Activated T-helper 2 cell treated with anti-CD3 and anti-CD28 coated beads, Interferon-gamma antibody, Interleukin-2, Interleukin-4, amounts not matched to agents 10 μg/mL and 5 μg/mL and 100 μg/mL, durations not matched to agents 14 hours and 24 hours and 36 hours (primary cell): ENCODE results near the gene MOV10L1. TPM values are rescaled to one million over a fixed set of nuclear protein-coding genes. Genes with fewer than 3 reads are reported as not detected.

ENCODE experiments used
- DNase-seq: peaks from one replicate; pipeline ENCODE4 v3.0.0; 2021; ENCODE audit warnings: low spot score
- H3K27ac Mint-ChIP-seq: one replicate; pipeline ENCODE4 v1.8.0; 2021; ENCODE audit warnings: mixed read lengths
- H3K27me3 Mint-ChIP-seq: one replicate; pipeline ENCODE4 v1.8.0; 2021; ENCODE audit warnings: low read depth, mixed read lengths
- H3K36me3 Mint-ChIP-seq: one replicate; pipeline ENCODE4 v1.8.0; 2021; ENCODE audit warnings: low read depth, mixed read lengths
- H3K4me1 Mint-ChIP-seq: one replicate; pipeline ENCODE4 v1.8.0; 2021; ENCODE audit warnings: low read depth, mixed read lengths
- H3K4me3 Mint-ChIP-seq: one replicate; pipeline ENCODE4 v1.8.0; 2021; ENCODE audit warnings: low read depth, mild to moderate bottlenecking, moderate library complexity, mixed read lengths
- H3K9me3 Mint-ChIP-seq: one replicate; pipeline ENCODE4 v1.8.0; 2021; ENCODE audit warnings: mixed read lengths
- intact Hi-C: fragments of 100-400 bp; cut with micrococcal nuclease; formaldehyde crosslinking; loops from one replicate; pipeline ENCODE4 v1.15.1; 2023
- total RNA-seq: library from RNA; stranded (reverse); gene quantifications from 2 replicates; pipeline ENCODE4 v1.2.3, GENCODE V29; 2022

MOV10L1 gene
- total RNA-seq, 1 donor from 2014 or later = 0.07 TPM

DNA sequence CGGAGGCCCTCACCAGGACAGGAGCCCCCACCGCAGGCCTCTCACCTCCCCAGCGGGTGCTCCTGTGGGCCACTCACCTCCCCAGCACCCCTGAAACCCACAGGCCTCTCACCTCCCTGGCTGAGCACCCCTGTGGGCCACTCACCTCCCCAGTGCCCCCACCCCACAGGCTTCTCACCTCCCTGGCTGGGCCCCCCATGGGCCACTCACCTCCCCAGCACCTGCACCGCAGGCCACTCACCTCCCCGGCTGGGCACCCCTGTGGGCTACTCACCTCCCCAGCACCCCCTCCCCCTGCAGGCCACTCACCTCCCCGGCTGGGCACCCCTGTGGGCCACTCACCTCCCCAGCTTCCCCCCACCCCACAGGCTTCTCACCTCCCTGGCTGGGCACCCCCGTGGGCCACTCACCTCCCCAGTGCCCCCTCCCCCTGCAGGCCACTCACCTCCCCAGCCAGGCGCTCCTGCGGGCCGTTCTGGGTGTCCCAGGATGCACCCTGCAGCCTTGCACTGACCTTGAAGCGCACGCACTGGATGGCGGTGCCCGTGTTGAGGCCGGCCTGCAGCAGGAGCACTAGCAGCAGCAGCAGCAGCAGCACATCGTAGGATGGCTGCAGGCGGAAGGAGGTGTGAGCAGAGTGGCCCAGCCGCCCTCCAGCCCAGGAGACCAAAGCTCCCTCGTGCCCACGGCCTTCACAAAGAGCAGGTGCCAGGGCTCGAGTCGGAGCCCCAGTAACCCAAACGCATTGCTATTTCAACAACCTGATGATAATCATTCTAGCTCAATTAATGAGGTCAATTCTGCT lies 26.0 kb upstream of the MOV10L1 start:
- Mint-ChIP-seq H3K27ac (no peak overlapping the region), H3K9me3 (no peaks in the 10 kb centered on the region), H3K36me3 (no peaks in the 10 kb centered on the region), H3K27me3 (peaks cover 11% of the 10 kb centered on the region), H3K4me1 (no peaks in the 10 kb centered on the region), H3K4me3 (no peak overlapping the region)
- DNase-seq = no peak
- intact Hi-C loops = no loop called here

DNA sequence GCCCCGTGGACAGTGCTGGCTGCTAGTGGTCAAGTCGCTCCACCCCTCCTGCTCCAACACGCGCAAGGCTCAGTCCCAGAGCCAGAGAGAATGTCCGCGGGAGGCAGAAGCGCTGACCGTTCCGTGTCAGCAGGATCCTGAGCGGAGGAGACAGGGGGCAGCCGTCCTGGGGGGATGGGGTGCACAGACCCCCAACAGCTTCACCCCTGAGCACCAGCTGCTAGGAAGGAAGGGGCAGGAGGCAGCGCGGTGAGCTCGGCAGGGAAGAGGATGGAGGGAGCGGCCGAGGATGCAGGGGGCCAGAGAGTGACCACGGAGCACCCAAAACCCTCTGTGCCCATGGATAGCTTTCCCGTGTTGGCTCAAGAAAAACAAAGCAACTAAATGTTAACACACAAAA lies 25.4 kb upstream of the MOV10L1 start:
- intact Hi-C loops = no loop called here
- no peaks in the 10 kb centered on the region for H3K9me3 Mint-ChIP-seq
- DNase-seq = no peak
- no peak overlapping the region for H3K4me3 Mint-ChIP-seq
- no peaks in the 10 kb centered on the region for H3K36me3 Mint-ChIP-seq
- H3K27me3 Mint-ChIP-seq = peaks cover 8% of the 10 kb centered on the region
- H3K4me1 Mint-ChIP-seq = no peaks in the 10 kb centered on the region
- H3K27ac Mint-ChIP-seq = no peak overlapping the region

DNA sequence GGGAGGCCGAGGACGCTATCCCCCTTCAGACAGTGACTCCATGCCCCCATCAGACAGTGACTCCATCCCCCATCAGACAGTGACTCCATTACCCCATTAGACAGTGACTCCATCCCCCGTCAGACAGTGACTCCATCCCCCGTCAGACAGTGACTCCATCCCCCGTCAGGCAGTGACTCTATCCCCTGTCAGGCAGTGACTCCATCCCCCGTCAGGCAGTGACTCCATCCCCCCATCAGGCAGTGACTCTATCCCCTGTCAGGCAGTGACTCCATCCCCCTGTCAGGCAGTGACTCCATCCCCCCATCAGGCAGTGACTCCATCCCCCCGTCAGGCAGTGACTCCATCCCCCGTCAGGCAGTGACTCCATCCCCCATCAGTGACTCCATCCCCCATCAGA lies 22.6 kb upstream of the MOV10L1 start:
- Mint-ChIP-seq H3K9me3 (no peaks in the 10 kb centered on the region), H3K27ac (no peak overlapping the region), H3K27me3 (no peaks in the 10 kb centered on the region), H3K4me1 (no peaks in the 10 kb centered on the region), H3K36me3 (no peaks in the 10 kb centered on the region), H3K4me3 (no peak overlapping the region)
- no peak for DNase-seq
- intact Hi-C loops = no loop called here

- no peak for DNase-seq
- Mint-ChIP-seq H3K27me3 (no peaks in the 10 kb centered on the region), H3K4me1 (no peaks in the 10 kb centered on the region), H3K36me3 (no peaks in the 10 kb centered on the region), H3K4me3 (no peak overlapping the region), H3K9me3 (no peaks in the 10 kb centered on the region), H3K27ac (no peak overlapping the region)
- intact Hi-C loops = no loop called here
Measured at GRCh38 chr22:50068096-50068495, 21.7 kb upstream of the MOV10L1 start.

- no peaks in the 10 kb centered on the region for H3K4me1 Mint-ChIP-seq
- H3K27ac Mint-ChIP-seq = no peak overlapping the region
- H3K4me3 Mint-ChIP-seq = no peak overlapping the region
- no peaks in the 10 kb centered on the region for H3K27me3 Mint-ChIP-seq
- no peak for DNase-seq
- H3K9me3 Mint-ChIP-seq = no peaks in the 10 kb centered on the region
- intact Hi-C loops = no loop called here
- H3K36me3 Mint-ChIP-seq = no peaks in the 10 kb centered on the region
Measured at GRCh38 chr22:50070366-50070765, 19.4 kb upstream of the MOV10L1 start.

GRCh38 chr22:50071432-50072166 lies 18.2 kb upstream of the MOV10L1 start:
- intact Hi-C loops = no loop called here
- Mint-ChIP-seq H3K27ac (no peak overlapping the region), H3K9me3 (no peaks in the 10 kb centered on the region), H3K4me3 (no peak overlapping the region), H3K4me1 (no peaks in the 10 kb centered on the region), H3K27me3 (no peaks in the 10 kb centered on the region), H3K36me3 (no peaks in the 10 kb centered on the region)
- no peak for DNase-seq

GRCh38 chr22:50072167-50072555 lies 17.6 kb upstream of the MOV10L1 start:
- H3K36me3 Mint-ChIP-seq = no peaks in the 10 kb centered on the region
- H3K9me3 Mint-ChIP-seq = no peaks in the 10 kb centered on the region
- H3K27me3 Mint-ChIP-seq = no peaks in the 10 kb centered on the region
- H3K4me1 Mint-ChIP-seq = no peaks in the 10 kb centered on the region
- intact Hi-C loops = no loop called here
- no peak for DNase-seq
- no peak overlapping the region for H3K4me3 Mint-ChIP-seq
- no peak overlapping the region for H3K27ac Mint-ChIP-seq

GRCh38 chr22:50072714-50073538 lies 16.9 kb upstream of the MOV10L1 start:
- Mint-ChIP-seq H3K4me3 (no peak overlapping the region), H3K27ac (no peak overlapping the region), H3K9me3 (no peaks in the 10 kb centered on the region), H3K27me3 (no peaks in the 10 kb centered on the region), H3K4me1 (no peaks in the 10 kb centered on the region), H3K36me3 (no peaks in the 10 kb centered on the region)
- intact Hi-C loops = no loop called here
- DNase-seq = no peak

- no peaks in the 10 kb centered on the region for H3K4me1 Mint-ChIP-seq
- H3K36me3 Mint-ChIP-seq = no peaks in the 10 kb centered on the region
- no peaks in the 10 kb centered on the region for H3K27me3 Mint-ChIP-seq
- no peaks in the 10 kb centered on the region for H3K9me3 Mint-ChIP-seq
- no peak overlapping the region for H3K27ac Mint-ChIP-seq
- DNase-seq = no peak
- no peak overlapping the region for H3K4me3 Mint-ChIP-seq
- intact Hi-C loops = no loop called here
Measured at GRCh38 chr22:50074056-50074455, 15.8 kb upstream of the MOV10L1 start.

GRCh38 chr22:50074551-50075530 lies 15.0 kb upstream of the MOV10L1 start:
- no peaks in the 10 kb centered on the region for H3K27me3 Mint-ChIP-seq
- H3K36me3 Mint-ChIP-seq = no peaks in the 10 kb centered on the region
- no peaks in the 10 kb centered on the region for H3K4me1 Mint-ChIP-seq
- DNase-seq = no peak
- no peak overlapping the region for H3K4me3 Mint-ChIP-seq
- no peaks in the 10 kb centered on the region for H3K9me3 Mint-ChIP-seq
- intact Hi-C loops = no loop called here
- no peak overlapping the region for H3K27ac Mint-ChIP-seq

DNA sequence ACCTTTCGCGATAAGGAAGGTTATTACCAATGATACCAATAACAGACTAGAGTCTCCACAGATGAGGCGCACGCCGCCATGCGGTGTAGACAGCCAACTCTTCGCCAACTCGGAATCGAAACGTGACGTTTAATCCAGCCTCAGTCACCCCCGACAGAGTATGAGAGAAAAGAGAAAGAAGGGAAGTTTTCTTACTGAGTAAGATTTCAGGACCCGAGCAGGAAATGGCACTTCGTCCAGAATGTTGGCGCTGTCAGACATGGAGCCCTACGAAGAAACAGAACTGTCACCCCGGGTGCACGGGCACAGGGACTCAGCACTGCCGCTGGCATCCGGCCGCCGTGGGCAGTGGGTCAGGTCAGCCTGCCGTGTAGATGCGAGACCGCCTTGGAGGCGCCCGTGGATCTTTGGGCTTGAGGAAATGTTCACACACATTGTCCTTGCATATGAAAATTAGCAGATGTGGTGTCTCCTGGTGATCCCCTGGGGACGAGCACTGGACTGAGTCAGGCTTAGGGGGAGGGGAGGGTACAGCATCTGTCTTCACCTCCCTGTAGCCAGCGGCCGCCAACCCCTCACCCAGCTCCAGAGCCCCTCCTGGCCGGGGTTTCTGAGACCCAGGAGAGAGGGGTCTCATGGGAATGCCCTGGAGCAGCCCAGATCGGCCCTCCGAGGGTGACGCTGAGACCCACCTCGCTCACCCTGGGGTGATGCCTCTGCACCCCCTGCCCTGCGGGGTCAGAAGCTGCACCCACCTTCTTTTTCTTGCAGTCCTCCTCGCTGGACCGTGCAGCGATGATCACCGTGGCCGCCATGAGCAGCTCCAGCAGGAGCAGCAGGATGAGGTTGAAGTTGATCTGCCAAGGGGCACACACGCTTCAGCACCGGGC lies 12.9 kb upstream of the MOV10L1 start:
- Mint-ChIP-seq H3K4me1 (no peaks in the 10 kb centered on the region), H3K36me3 (no peaks in the 10 kb centered on the region), H3K27me3 (no peaks in the 10 kb centered on the region), H3K27ac (no peak overlapping the region), H3K9me3 (no peaks in the 10 kb centered on the region), H3K4me3 (no peak overlapping the region)
- intact Hi-C loops = no loop called here
- DNase-seq = no peak
